NCI-H2171 (cell line): ENCODE data around the gene NPAS3.
A peak's percentile ranks its signal among the peaks of the same experiment; 100 is the strongest.

Experiments used
- DNase-seq: peaks from one replicate; lab custom pipeline; 2025; lab: John Stamatoyannopoulos, UW

NPAS3 gene

DNA sequence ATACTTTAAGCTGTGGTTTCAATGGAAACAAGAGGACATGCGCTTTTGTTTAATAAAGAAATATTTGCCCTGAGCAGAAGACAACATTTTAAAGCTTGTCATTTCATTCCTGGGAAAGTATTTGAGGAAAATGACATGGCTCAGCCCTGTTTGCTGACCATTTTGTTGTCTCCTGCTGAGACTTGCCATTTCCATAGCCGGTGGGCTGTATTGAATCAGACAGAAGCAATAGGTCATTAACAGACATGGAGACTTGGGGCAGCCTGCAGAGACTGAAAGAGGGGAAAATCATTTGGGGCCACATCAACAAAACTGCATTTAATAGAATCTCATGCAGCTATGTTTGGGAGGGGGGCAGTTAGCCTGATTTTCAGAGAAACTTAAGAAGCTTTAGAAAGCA lies 443.0 kb downstream of the NPAS3 start:
- DNase-seq = no peak

DNA sequence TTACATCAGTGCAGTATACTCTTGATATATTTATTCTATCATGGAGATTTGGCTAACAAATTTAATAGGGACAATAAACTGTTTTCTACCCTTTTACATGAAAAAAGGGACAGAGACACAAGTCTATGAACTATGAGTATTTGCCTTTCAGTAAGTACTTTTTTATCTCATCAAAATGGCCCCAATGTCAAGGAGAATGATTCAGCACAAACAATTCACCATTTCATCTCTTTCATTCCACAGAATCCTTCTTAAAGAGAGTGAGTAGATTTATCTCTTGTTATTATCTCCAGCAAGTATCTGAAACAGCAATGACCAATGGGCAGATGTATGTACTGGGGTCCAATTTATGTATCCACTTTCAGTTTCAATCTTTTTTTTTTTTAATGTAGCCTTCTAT lies 447.5 kb downstream of the NPAS3 start:
- DNase-seq = no peak

DNA sequence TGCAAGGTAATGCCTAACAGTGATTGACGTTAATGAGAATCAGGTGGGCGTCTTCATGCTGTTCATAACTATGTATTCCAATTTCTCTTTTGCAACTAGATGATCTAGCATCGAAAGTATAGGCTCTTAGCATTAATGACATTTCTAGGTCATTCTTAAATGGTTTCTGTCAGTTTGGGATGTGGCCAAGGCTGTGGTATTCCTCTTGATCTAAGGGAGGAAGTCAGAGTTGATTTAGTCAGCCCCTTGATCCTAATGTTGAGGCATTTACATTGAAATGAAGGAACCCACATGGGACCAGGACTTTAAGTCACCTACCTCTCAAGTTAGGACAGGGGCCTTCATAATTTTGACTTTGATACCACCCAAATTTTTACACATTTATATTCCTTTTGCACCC lies 448.1 kb downstream of the NPAS3 start:
- DNase-seq = no peak

DNA sequence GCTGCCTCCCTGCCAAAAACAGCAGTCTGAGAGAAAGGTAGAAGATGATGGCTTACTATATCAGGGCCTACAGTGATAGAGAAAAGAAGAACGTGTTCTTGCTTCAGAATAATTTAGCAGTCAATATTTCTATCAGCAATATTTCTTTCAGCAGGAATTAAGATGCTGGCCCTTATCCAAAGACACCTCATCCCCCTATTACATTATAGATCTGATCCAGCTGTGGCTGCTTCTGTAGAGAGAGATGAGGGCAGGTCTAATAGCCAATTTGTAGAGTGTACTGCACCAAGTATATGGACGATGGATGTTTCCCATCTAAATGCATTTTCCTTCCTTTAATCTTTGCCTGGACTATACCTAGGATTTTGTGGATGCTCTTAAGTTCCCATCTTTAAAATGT lies 451.7 kb downstream of the NPAS3 start:
- no peak for DNase-seq

DNA sequence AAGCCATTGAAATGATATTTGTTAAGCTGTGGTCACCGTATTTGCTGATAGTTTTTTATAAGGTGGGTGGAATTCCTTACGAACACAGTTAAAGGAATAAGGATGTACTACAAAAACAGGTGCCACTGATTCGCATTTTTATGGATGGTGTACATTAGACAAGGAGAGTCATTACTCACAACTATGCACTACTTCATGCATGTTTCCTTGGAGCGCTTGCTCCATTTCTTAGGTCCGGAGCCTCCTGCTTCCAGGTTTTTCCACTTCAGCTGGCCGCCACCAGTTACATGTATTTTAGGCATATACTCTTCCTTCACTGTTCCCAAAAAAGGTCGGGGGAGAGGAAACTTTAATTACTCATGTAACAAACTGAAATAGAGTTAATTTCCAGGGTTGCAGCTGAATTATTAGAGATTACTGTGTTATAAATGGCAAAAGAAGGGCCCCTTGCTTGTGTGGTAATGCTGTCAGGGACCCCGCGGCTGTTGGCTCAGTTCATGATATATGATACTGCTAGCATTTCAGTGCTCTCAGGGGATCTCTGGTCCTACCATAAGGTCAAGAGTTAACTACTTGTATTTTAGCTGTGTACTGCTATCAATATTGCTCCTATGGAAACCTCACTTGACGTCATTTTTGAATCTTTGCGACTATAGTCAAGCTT lies 454.7 kb downstream of the NPAS3 start:
- DNase-seq = peak; percentile 41

DNA sequence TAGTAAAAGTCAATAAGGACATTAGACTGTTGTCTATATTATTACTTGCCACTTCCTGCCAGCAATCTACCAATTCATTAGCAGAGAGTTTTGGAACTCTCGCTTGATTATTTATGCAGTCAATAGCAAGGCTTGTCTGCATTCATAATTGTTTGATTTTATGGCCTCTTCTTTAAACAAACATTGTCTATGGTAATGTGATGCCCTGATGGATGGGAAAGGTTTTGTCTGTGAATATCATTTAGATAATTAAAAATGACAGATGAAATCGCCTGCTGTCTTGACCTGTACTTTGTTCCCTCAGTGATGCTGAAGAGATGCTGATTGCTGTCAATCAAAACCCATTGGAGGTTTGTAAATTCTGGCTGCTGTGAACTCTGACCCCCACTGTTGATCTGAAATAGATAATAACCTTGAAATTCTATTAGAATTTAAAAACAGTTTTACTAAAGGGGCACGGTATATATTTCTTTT lies 455.3 kb downstream of the NPAS3 start:
- DNase-seq = no peak

DNA sequence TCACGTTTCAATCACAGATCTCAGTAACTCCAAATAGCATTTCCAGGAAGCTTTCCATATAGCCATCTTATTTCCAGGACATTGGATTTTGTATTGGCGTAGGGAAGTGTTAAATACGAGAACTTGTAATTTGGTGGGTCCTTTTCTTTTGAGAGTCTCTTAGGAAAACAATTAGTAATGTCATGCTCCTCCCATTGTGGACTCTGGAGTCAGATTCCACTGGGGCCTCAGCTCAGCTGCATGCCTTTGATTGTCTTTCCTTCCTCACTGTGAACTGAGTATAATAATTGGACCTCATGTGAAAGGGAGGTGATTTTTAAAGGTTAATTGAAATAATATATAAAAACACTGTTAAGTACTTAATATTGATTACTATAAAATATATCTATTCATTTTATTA lies 462.6 kb downstream of the NPAS3 start:
- DNase-seq = no peak

DNA sequence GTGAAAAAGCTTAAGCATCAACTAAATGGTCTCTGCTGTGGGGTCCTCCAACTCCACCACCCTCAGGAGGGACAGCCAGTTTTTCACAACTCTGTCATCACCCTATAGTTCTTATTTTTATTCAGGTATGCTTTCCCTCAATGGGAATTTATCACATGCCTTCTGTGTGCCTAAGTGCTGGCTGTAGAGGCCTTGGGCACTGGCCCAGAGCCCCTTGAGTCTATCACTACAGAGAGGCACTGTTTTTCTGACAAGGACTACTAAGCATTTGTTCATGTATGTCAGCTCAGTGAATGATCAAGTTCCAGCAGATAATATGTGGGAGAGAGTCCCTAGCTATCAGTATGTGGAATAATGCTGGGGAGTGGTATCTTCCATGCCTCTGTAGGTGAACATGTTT lies 463.9 kb downstream of the NPAS3 start:
- no peak for DNase-seq

DNA sequence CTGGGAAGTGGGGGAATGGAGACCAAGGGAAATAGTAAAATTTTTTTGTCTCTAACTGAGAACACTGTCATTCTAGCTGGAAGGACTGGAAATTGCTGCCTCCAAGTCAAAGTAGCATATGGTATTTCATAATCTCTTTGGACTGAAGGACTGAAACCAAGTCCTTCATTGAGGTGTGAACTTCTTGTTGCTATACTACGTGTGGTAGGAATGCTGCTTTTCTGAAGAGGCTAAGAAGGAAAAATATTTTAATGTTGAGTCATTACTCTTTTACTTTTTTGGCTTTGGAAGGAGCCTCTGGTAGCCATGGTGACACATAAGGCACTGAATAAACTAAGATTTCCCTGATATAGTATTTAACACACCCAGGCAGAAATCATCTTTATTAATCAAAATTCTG lies 465.4 kb downstream of the NPAS3 start:
- no peak for DNase-seq

DNA sequence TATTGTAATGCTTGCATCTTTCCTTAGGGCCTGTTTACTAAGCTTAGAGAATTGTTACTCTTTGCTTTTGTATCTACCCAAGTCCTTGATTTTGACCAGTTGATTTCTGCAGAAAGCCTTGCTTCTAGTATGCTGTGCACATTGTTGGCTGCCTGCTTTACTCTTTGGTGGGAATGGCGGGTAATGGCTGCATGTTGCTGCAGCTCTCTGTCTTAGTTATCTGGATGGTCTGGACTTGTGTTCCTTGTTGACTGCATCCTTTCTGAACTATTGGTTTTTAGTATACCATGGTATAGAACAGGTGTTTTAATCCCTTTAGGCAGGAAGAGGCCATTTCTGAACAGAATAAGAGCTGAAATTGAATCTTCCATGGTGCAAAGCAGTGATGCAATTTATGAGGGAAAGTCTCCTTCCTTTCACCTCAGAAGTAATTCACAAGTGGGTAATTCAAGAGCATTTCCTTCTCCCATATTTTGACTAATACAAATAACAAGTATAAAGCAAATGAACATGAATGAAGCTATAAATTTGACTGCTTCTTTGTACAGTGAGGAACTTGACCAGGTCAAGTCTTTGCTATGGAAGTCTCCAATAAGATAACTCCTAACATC lies 466.4 kb downstream of the NPAS3 start:
- DNase-seq = no peak

DNA sequence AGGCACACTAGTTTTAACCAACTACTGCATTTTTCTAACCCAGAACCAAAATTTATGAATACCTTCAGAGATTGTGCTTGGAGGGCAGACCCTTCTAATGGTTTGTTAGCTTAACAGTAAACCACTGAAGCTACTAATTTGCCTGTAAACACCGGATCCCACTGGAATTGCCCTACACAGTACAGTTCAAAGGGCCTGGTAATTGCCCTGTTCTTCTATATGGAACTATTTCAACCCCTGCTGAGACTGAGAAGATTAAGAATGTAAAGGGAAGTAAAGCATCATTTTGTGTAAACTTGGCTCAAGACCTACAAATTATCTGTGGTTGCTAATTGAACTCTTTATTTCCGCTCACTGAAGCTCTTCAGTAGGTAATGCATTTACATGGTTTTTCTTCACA lies 468.1 kb downstream of the NPAS3 start:
- no peak for DNase-seq

DNA sequence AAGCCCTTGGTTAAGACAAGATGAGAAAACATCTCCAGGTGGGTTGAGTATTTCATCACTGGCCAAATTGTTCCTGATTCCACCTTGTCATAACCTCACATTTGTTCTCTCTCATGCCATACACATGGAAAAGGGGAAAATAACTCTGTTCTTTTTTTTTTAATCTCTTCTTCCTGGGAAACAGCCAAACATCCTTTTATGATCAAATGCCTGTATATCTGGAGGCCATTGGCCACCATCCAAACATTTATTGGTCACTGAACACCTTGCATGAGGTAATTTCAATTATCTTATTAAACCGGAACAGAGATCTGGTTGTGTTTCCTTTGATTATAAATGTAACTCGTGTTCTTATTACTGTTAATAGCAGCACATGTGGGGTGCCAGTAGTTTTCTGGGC lies 469.6 kb downstream of the NPAS3 start:
- DNase-seq = no peak

DNA sequence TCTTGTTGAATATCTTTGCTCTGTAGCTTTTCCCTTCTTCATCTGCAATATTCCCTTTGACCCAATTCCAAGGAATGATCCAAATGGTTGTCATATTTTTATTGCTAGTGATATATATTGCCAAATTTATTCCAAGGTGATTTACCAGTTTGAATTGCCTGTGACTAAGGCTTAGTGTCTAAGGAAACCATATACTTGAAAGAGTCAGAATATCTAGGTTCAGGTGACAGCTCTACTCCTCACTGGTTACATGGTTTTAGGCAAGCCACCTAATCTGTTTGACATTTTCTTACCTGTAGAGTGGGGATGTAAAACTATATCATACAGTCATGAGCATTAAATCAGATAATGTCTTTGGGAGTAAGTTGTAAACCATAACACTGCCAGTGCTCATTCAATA lies 473.8 kb downstream of the NPAS3 start:
- no peak for DNase-seq

DNA sequence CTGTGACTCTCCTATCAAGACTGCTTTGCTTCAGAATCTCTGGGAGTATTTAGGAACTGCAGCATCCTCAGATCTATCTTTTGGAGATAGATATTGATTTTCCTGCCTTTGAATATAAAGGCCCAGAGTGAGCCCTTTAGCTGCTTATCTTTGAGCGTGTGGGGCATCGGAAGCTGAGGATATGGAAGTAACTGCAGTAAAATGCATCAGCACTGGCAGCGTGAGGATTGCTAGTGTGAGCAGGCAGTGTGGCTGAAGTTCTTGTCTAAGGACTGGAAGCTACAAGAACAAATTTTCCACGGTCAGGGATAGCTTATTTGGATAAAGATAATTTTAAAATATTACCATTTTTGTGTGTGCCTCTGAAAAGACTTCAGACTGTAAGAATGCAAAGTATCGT lies 474.7 kb downstream of the NPAS3 start:
- DNase-seq = no peak

DNA sequence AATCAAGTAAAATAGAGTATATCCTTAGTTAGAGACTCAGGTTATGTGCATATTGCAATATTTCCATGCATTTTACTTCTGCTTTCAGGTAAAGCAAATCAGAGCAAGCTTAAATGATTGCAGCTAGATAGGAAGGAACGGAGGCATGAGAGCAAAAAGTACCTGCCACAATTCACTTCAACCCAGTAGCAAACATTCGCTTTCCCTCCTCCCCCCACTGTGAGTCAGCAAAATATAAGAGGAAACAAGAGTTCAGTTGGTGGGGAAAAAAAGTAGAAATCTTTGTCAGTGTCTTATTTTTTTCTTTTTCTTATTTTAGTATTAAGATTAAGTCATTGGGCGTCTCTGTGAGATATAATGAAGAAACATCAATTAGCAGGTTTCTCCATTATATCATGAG lies 475.4 kb downstream of the NPAS3 start:
- no peak for DNase-seq

DNA sequence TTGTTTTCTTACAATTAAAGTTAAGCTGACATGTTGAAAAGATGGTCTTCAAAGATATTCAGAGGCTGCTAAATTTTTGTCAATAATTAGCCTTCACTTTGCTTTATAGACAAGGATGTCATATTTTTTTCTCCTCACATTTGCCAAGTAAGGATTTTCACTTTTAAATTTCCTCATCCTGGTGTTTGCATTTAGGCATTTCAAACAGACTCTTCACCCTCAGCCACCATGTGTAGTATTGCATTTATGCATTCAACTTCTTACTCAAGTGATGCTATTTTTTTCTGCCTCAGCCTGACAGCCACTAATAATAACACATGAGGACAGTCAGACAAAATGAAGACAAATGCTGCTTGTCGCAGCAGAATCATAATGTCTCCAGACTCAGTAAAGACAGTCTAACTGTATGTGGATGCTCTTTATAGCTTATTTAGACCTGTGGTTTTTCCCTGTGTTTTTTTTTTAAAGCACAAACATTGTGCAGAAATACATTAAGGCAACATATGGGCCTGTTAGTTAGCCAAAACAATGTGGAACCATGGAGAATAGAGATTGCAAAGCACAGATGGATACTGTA lies 481.5 kb downstream of the NPAS3 start:
- peak; percentile 34 for DNase-seq

DNA sequence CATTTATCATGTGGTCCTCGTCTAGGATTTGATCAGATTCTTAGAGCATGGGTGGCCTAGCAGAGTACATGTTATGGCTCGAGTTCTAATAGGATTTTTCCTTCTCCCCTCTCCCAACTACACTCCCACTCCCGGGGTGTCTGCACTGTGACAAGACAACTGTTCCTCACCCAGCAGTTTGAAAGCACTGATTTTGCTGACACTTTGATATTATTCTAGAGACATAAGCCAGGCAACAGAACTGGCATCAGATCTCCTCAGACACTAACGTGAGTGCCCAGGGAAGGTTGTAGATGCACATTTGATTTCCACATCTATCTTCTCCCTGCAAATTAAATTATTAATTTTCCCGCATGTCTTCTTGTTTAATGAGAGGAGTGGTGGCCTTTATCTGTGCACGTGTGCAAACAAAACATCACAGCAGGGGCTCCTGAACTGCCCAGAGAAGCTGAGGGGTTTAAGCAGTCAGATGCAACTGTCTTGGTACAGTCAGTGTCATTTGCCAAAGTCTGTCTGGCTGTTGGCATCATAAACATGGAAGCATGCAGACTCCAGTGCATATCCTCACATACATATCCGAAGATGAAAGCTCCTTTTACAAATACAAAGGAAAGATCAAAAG lies 491.8 kb downstream of the NPAS3 start:
- no peak for DNase-seq

DNA sequence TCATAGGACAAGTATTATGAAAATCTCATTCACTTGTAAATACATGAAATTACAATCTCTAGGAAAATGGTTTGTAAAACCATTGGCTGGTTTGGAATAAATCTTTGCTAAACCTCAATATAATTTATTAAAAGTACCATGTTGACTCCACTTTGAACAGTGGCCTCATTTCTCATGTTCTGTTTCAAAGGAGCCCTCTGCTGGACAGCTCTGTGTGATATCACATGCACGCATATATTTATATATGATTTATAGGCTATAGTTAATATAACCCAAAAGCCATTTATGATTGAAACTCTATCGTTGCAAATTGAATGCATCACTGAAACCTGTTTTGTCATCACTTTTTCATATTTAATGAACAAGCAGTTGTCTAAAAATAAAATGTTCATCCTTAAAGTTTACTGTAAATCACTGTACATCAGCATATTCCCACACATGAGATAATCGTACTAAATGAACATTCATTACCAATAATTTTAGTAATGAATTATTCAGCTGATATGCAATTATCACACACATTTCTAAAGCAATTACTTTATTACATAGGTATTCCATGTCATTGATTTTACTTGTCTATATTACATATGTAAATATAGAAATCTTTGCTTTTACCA lies 493.8 kb downstream of the NPAS3 start:
- DNase-seq = peak; percentile 9

DNA sequence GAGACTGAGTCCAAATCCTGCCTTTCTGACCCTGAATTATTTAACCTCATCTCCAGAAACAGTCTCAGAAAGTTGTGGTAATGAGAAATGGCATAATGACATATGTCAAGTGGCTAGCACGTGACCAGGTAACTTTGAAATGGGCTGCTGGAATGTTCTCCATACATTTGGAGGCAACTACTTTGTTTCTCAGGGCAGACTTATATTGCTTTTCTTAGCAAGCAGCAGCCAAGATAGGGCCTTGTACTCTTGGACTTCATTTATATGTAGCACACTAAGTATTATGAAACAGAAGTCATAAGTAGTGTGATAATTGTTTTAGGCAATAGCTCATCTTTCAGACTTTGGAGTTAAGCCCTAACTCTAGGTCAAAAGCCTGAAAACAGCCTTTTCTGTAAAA lies 494.7 kb downstream of the NPAS3 start:
- DNase-seq = no peak

DNA sequence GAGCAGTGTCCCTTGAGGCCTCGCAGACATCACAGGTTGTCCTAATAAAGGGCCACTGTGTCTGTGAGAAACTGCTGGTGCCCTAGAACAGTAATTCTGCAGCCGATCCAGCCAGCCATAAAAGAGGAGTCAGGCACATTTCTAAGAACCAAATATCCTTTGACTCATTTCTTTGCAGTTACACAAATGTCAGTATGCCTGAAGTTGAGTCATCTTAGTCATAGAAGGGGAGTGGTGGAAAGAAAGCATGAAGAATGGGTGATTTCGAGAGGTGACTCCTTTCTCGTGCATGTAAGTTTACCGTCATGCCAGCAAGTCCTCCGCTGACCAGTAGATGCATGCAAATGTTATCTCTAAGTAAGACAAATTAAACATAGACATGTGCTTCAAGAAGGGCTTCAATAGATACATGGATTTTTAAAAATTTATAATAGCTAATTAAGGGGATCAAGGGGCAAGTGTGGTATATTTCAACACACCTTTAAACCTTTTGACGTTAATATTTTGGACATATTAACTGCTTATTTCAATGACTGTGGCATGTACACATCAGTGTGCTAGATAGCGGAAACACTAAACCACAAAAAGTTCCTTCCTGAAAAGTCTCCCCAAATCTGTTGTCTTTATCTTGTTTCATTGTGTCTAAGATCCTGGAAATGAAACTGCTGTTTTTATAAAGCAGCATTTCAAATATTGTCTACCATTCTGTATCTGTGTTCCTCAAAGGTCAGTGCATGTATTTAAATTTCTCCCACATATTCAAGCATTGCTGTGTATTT lies 497.4 kb downstream of the NPAS3 start:
- DNase-seq = no peak

DNA sequence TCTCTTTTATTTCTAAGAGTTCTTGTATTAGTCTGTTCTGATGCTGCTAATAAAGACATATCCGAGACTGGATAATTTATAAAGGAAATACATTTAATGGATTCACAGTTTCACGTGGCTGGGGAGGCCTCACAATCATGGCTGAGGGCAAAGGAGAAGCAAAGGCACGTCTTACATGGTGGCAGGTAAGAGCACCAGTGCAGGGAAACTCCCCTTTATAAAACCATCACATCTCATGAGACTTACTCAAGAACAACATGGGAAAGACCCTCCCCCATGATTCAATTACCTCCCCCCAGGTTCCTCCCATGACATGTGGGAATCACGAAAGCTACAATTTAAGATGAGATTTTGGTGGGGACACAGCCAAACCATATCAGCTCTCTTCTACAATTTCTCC lies 503.0 kb downstream of the NPAS3 start:
- no peak for DNase-seq

DNA sequence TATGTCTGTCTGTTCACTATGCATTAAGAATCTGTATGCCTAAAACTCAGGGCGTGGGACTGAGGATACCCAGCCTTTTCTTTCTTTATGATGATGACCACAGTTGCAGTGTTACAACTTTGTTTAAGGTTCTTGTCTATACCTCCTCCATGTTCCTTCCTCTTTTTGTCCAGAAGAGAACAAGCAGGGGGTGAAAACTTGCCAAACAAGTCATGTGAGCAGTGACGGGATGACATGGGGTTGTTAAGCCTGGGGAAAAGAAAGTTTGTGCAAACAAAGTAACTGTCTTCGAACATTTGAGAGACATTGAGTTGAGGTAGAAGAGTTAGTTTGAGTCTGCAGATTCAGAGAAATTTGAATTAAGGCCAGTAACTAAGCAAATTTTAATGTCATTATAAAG lies 505.5 kb downstream of the NPAS3 start:
- no peak for DNase-seq
